CD4-positive, alpha-beta T cell treated with Interleukin-1 beta for 1 hour (primary cell): ENCODE results near the gene MRPL21.
A peak's percentile ranks its signal among the peaks of the same experiment; 100 is the strongest.
"Not testable (repeated sequence)": the region's sequence is repeated elsewhere in the genome, so short reads cannot be mapped to it uniquely, and the experiment has no call there.

ENCODE experiments used
- DNase-seq, 2 donors: peaks; one replicate each; pipeline ENCODE4 v3.0.0-alpha.2; 2020 to 2022

The MRPL21 gene

DNA sequence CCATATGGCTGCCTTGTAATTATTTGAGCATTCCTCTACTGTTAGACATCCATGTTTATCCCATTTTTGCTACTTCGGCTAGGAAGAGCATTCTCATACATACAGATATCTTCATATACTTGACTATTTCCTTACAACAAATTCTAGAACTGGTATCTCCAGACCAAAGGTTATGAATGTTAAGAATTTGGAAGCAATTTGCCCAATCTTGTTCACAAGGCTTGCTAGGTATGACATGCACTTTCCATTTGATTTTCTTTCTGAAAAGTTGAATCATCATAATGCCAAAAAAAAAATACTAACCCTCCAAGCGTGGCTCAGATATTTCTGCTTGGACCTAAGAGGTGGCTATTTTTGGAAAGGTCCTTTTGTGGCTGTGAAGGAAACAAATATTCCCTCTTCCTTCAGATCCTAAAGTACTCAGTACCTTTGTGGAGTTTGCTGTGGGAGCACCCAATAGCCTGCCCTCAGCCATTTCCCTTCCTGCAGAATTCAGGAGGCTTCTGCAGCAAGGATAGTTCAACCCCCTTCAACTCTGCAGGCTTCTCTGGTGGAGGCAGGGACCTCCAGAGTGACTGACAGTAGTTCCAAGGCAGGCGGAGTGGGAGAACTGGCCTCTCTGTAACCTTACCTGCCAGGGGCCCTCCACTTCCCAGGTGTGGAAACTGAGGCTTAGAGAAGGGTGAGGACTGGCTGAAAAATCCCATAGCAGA is 39.9 kb downstream of the MRPL21 start:
- no peak for DNase-seq

DNA sequence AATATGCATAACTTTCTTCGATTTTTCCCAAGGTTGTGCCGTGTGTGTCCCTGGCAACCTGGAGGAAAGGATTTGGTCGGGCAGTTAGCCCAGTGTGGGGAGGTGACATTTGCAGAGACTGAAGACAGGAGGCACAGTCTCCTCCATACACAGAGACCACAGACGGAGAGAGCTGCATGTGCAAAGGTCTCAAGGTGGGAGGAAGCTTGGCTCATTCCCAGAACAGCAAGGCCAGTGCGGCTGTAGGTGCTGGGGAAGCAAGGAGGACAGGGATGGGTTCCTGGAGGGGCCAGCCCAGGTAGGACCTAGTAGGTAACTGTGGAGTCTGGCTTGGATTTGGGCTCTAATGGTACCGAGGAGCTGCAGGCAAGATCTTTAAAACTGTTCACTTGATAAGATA is 41.2 kb downstream of the MRPL21 start:
- no peak for DNase-seq

DNA sequence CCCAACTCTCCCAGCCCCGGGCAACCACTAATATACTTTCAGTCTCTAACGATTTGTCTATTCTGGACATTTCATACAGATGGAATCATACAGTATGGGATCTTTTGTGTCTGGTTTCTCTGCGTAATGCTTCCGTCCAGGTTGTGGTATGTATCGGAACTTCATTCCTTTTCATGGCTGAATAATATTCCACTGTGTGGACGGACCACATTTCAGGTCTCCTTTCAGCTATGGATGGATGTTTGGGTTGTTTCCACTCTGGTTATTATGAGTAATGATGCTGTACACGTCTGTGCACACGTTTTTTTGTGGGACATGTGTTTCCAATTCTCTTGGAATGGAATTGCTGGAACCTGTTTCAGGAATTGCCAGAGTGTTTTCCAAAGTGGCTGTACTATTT is 44.5 kb downstream of the MRPL21 start:
- DNase-seq: no peak

DNA sequence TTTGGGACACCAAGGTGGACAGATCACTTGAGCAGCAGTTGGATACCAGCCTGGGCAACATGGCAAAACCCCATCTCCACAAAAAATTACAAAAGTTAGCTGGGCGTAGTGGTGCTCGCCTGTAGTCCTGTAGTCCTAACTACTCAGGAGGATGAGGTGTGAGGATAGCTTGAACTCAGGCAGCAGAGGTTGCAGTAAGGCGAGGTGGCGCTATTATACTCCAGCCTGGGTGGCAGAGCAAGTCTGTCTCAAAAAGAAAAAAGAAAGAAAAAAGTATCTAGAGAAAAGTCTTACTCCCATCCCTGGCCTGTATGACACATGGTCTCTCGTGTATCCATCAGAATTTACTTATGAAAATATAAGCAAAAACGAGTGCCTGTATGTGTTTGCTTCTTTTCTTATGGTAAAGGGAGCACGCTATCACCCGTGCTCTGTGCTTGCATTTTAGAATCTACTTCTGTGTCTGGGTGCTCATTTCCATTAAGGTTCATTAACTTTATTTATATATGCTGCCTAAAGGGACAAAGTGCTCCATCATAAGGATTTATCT is 46.5 kb downstream of the MRPL21 start:
- no peak for DNase-seq

DNA sequence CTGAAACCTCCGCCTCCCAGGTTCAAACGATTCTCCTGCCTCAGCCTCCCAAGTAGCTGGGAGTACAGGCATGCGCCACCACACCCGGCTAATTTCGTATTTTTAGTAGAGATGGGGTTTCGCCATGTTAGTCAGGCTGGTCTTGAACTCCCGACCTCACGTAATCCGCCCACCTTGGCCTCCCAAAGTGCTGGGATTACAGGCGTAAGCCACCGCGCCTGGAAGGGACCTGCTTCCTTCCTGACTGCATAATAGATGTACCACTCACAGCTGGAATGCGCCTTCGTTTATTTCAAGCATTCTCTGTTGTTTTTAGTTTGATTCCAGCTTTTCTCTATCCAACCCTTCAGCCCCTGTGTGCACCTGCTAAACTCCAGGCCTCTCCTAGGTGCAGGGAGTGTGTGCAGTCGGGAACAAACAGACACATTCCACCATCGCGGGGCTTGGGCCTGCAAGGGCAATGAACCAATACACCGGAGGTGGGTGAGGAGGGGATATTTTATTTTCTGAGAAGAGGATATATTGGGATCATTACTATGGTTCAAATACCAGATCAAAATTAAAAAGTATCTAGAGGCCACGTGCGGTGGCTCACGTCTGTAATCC is 47.1 kb downstream of the MRPL21 start:
- DNase-seq: not testable (repeated sequence)

DNA sequence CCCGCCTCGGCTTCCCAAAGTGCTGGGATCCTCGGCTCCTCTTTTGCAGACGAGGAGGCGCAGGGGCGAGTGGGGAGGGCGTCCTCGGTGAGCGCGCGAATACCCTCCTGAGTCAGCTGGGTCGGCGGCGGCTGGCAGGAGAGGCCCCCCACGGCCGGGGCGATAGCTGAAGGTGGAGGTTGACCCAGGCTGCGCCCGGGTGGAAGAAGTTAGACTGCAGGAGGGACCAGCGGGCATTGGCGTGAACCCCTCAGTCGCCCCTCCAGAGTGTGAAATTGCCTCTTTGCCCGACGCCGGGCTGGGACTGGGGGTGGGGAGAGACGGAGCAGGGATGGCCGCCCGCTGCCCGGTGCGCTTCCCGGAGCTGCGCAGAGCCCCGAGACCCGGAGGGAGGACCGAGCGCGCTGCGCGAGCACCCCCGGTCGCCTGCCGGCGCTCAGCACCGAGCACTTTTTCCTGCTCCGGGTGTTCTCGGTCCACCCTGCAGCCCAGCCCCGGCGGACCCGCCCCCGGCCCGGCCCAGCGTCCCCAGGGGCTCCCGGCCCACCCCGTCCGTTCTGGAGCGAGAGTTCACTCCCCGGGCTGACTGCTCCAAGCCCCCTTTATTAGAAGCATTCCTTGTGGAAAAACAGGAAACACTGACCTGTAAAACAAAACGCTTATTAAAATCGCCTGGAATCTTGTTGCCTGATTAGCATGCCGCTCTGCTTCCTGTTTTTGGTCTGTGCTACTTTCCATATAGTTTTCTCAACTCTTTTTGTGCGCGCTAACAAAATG is 48.2 kb downstream of the MRPL21 start:
- peak; percentile 30 to 37 for DNase-seq

DNA sequence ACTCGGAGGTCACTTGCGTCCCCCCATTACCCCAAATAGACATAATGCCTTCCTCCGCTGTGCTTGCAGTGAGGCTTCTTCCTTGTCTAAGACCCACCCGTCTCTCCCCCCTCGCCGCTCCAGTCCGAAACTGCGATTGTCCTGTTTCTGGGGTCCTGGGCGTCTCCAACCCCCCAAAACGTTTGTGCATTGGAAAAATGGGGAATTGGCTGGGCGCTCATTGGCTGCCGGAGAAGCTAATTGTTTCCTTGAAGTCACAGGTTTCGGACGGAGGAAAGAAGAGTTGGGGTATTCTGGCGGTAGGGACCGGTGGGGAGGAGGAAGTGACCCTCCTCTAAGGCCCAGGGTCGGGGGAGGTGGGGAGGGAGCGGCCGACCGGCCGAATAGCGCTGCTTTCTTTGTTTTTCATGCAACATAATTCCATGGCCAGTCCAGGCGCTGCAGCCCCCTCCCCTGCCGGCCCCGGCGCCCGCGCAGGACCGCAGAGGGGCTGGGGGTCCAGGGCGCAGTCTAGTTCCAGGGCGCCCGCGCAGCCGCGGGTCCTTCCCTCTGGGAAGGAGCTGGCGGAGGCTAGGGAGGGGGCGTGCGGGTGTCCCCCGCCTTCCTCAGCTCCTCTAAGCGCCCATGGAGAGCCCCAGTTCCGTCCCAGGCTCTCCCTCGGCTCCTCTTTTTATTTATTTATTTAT is 49.2 kb downstream of the MRPL21 start:
- no peak for DNase-seq

DNA sequence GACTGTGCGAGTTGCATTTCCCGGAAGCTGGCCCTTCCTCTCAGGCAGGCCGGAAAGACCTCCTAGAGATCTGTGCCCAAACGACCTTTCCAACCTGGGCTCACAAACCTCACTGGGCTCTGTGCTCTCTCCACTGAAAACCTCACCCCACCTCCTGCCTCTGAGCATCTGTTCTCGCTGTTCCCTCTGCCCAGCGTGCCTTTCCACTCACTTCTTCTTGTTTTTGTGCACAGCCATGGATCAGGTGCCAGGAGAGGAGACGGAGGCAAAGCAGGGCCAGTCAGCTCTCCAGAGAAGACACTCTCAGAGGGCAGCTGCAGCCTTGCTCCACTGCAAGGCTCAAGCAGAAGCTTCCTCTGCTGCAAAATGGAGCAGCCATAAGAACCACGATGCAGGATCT is 51.0 kb downstream of the MRPL21 start:
- DNase-seq: no peak

DNA sequence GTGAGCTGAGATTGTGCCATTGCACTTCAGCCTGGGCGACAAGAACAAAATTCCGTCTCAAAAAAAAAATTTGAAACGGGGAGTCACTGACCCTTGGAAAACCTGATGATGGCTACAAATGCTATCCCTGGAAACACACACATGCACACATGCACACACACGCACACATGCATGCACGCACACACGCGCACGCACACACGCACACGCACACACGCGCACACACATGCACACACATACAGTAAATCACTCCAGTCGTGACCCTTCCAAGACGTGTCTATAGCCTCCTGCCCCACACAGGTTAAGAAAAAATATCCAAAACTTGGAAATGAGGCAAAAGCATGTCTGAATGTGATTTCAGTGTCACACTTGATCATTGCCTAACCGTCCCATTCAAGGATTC is 55.2 kb downstream of the MRPL21 start:
- DNase-seq: no peak

DNA sequence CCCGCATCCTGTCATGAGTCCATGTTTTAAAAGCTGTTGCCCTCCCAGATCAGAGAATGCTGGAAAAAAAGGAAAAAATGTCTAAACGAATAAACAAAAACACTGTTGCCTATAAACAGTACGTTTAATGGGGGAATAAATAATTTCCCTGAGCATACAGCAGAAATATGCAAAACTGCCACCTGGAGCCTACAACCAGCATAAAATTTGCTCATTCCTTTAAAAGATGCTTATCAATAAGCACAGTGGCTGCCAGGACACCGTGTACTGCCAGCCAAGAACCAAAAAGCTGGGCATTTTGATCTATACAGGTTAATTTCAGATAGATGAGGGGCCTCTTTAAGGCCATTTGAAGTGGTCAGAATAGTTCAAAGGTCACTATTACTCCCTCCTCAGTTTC is 56.2 kb downstream of the MRPL21 start:
- no peak for DNase-seq

DNA sequence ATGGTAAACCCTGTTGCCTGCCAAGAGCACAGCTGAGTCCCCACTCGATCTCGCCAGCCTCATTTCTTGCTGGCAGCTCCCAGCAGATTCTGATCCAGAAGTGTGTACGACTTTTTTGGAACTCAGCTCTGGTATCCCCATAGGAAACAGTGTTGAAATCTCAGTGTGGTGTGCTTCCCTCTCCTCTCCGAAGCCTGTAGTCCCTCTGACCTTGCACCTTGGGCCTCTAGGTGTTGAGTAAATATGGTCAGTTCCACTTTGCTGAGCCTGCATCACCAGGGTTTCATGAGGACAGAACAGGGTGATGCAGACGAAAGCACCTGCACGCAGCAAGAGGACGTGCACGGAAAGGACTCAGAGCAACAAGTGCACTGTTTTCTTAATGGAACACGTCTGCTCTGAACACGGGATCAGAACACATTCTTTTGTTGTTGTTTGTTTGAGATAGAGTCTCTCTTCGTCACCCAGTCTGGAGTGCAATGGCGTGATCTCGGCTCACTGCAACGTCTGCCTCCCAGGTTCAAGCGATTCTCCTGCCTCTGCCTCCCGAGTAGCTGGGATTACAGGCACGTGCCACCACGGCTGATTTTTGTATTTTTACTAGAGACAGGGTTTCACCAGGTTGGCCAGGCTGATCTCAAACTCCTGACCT is 58.2 kb downstream of the MRPL21 start:
- no peak for DNase-seq

DNA sequence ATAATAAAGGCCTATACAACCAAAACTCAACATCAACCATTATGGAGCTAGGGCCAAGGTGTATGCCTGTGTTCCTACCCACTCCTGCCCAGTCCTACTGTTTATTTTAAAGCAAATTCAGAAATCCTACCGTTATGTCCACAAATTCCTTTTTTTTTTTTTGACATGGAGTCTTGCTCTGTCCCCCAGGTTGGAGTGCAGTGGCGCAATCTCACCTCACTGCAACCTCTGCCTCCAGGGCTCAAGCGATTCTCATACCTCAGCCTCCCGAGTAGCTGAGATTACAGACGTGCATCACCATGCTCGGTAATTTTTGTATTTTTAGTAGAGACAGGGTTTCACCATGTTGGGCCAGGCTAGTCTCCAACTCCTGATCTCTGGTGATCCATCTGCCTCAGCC is 58.8 kb downstream of the MRPL21 start:
- DNase-seq: no peak

DNA sequence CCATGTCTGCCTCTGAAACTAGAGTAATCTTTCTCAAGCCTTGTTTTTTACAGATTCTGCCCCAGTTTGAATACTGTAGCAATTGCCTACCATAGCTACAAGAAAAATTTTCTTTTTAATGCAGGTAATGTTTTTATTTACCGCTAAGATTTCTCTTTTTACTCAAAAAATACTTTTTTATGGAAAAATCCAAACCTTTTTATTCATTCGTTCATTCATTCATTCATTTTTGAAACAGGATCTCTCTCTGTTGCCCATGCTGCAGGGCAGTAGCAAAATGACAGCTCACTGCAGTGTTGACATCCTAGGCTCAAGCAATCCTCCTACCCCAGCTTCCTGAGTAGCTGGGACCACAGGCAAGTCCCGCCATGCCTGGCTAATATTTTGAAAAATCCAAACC is 59.3 kb downstream of the MRPL21 start:
- no peak for DNase-seq

DNA sequence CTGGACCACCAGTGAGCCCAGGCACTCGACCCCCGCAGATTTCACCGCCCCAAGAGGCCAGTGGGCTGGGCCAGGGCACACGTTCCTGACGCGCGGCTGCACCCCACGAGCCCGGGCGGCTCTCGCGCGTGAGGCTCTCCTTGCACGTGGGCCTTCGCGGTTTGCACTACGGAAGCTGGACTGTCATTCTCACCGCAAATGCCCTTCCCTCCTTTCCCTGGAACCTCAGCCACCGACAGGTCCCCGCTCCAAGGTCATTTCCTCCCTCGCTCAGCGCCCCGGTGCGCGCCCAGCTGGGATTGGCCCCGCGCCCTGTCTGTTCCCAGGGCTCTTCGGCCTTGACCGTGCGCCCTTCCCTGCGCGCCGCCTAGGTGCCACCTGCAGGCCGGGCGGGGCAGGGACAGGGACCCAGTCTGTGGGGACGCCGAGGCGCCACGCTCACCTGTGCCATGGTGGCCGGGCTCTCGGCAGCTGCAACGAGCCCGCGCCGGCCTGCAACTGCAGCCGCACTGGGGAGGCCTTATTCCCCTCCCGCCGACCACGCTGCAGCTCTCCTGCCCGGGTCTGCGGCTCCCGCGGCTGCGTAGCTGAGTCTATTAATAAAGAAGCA is 59.8 kb downstream of the MRPL21 start:
- DNase-seq: peak; percentile 76 to 77

DNA sequence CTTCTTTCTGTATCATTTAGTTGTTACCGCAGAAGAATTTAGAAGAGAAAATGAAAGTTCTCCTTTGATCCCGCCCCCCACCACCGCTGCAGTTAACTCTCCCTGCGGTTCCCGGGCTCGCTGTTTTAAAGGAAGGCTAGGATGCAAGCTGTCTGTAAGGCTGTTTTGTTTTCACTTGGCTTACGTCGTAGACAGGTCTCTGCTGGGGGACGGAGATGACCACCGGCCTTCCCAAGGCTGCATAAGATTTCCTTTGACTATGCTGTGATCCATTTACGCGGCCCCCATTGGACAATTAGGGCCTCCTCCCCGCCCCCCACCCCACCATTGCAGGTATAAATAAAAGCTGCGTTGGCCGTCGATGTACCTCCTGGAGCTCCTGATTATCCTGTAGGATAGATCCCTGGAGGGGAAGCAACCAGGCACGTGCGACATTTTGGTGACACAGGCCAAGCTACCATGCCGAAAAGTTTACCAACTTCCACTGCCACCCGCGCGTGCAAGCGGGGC is 60.5 kb downstream of the MRPL21 start:
- peak; percentile 32 to 49 for DNase-seq

DNA sequence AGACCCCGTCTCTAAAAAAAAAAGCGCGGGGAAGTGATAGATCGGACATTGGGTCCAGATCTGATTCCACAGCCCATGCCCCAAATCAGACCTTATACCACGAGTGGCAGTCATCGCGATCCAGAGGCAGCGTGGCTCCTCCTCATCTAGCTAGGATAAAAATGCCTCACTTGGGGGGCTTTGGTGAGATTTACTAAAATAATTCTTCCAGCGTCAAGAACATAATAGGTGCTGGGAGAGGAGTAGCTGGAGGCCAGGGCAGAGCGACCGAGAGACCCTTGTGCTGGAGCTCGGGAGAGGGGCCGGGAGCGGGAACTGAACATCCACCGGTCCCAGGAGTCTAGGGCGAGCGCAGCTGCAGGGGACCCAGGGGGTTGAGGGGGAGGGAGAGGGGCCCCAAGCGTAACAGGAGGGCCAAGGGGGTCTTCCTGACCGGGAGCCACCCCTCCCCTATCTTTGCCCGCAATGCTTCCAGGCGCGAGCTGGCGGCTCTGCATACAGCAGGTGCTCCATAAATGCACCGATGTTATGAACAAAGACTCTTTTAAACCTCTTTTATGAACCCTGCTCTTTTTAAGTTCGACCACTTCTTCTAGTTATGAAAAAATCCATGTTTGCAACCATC is 61.1 kb downstream of the MRPL21 start:
- no peak for DNase-seq

DNA sequence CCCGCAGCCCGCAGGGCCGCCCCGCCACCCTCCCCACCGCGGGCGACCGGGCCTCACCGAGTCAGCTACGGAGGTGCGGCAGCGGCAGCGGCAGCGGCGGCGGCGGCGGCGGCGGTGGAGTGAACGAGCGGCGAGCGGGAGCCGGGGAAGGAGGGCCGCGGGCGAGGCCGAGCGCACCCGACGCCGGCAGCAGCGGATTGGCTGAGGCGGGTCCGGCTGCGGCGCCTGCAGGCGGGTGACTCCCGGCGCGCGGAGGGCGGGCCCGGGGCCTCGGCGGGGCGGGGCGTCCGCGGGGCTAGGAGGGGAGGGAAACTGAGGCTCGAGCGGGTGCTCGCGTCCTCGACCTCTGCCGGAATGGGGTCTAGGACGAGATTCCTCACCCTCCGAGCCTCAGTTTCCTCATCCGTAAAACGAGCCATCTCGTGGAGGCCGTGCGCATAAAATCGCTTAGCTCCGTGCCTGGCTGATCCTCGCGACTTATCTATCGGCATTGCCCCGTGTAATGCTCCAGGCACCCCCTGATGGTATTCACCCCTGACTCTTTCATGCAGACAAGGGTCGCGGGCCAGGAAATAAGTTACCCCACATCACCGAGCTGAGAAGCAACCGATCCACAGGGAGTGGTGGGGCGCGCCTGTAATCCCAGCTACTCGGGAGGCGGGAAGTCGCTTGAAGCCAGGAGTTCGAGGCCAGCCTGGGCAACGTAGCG is 61.8 kb downstream of the MRPL21 start, which contains the start of gene CPT1A:
Gene CPT1A (minus strand): TSS at position 199 of the 709 bp plus-strand sequence. CDS start 26,442 bp downstream, outside the sequence.
- DNase-seq: peak; percentile 73 to 74
